Measurements from ENCODE around the gene DCLK2.
A peak's percentile ranks its signal among the peaks of the same experiment; 100 is the strongest.

DCLK2 gene

DNA sequence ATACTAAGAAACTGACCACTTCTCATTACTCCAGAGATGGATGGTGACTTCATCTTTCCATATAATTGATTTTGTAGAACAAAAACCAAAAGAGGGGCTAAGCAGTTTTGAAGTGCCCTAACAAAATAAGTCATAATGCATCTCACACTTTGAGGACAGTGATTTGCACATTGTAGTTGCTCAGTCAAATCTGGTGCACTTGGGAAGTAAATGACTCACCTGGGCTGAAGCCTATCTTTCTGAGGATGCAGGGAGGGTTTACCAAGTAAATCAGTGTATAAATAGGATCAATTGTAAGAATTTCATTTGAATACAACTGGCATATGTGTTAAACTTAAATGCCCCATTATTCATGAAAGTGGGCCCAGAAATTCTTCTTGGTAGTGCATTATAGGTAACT lies 134.2 kb downstream of the DCLK2 start:
- no peak for DNase-seq

GRCh38 chr4:150212927-150213326 lies 134.7 kb downstream of the DCLK2 start:
- no peak for DNase-seq

- DNase-seq: no peak
Measured at GRCh38 chr4:150215601-150216000, 137.4 kb downstream of the DCLK2 start.

DNA sequence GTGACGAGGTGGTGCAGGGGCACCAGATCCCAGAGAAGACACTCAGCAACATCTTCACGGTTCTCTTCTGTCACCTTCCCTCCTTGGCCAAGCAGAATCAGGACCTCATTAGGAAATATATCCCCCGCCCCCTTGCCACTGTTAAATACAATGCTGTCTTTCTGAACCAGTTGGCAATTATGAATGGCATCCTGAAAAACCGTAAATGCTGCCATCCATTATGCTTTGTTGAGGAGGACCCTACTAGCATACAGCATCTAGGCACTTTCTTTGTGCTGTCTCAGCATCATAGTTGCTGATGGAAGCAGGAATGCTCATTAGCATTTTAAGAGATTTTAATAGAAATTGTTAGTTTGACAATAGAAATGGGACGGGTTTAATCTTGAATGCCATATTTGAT lies 138.5 kb downstream of the DCLK2 start:
- no peak for DNase-seq

DNA sequence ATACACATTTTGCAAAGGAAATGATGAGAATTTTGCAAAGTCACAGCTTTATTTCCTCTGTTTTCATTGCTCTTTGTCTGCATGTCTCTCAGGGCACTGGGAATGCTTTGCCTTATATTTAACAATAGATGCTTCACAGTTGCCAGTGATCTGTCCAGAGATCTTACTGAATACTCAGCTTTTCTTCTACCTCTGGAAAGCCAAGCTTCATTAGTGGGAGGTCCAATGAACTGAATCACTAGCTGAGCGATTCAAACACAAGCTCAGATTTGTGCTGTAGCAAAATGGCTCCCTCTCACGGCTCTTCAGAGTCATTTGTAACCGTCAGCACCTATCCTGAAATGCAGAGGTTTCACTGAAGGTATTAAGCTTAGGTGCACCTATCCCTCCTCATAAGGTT lies 138.9 kb downstream of the DCLK2 start:
- no peak for DNase-seq

DNA sequence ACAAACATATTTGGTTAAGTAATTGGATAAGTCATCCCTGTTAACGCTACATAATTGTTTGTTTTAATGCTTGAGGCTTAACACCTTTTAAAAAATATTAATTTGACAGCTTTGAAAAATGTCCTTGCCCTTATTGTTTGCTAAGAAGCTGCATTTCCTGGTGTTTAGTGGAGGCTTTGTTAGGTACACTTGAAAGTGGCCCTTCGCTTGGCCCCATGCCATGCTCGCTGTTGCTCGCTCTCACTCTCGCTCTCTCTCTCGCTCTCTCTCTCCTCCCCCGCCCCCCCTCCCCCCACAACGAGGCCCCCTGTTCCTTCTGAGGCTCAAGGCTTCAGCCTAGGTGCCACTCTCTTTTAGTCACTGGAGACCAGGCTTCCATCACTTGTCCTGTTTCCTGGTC lies 139.6 kb downstream of the DCLK2 start:
- no peak for DNase-seq

DNA sequence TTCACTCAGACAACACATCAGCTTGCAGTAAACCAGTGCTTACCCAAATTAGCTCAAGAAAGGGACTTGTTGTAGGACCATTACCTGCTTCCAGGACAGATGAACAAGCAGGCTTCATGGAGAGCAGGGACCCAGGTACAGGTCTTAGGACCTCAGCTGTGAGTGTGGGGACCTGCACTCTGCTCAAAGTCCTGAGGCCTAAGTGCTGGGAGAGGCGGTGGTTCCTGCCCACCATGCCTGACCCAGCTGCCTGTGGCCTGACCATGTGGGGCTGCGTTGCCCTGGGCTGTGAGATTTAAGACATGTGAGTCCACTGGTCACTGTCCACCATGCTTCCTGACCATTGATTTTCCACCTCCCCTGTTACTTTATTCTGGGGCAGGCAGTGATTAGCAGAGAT lies 140.2 kb downstream of the DCLK2 start:
- no peak for DNase-seq

DNA sequence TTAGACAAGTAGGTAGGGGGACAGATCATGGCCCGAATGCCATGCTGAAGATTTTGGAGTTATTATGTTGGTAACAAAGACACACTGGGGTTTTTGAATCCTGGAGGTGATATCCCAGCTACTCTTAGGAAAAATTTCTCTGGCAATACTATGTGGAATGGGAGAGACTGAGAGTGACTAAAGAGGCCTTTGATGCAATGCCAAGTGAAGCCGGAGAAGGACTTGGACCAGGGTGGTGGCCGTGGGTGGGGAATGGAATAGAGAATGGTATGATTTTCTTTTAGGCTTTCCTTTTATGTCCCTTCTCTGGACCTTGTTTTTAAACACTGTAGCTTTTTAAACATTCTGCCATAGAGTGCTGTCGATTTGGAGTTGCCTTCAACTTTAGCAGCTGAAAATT lies 141.6 kb downstream of the DCLK2 start:
- DNase-seq: no peak

- DNase-seq: no peak
Measured at GRCh38 chr4:150224896-150225591, 146.8 kb downstream of the DCLK2 start.

DNA sequence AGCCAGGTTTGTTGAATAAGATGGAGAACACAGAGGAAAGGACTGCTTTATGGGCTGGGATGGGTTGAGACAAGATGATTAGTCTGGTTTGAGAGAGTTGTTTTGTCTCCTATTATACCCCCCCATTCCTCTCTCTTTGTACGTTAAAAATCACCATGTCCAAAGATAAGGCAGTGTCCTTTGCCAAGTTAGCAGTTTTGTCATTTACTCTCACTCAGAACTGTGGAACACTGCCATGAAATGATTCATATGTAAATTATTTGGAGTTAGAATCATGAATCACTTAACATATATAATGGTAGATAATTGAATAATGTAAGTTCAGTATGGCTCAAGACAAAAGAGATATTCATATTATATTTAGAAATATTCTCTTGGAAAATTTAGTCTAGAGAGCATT lies 151.3 kb downstream of the DCLK2 start:
- DNase-seq: no peak

- DNase-seq: no peak
Measured at GRCh38 chr4:150230561-150230960, 152.3 kb downstream of the DCLK2 start.

GRCh38 chr4:150231107-150231770 lies 153.0 kb downstream of the DCLK2 start:
- no peak for DNase-seq

DNA sequence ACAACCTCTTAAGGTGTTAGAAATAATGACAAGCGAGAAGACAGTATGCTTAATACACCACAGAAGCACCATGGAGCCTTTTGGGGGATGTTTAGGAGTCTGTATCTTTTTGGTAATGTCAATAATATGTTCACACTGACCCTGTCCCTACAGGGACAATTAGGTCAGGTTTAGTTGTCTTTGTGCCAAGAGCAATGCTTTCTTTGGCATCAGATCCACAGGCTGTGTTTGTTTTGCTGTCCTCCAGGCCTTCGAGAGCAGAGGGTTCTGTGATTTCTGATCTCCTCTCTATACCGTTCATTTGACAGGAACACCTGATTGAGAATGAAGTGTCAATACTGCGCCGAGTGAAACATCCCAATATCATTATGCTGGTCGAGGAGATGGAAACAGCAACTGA lies 153.8 kb downstream of the DCLK2 start:
- no peak for DNase-seq

- DNase-seq: no peak
Measured at GRCh38 chr4:150234246-150234645, 156.0 kb downstream of the DCLK2 start.

DNA sequence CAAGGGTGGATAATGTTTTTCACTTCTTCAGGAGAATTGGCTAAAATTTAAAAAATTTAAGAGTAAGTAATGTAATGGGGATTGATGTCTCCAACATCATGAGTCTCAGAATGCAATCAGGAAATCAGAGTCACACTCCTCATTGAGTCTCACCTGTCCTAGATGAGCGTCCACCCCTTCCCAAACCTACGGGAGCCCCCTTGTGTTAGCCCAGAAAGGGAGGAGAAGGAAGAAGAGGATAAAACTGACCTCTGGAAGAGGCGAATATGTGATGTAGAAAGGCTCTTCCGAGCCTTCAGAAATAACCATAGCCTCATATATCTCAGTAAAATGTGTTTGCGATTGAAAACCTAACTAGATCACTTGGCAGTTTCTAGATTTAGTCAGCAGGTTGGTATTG lies 157.1 kb downstream of the DCLK2 start:
- DNase-seq: no peak

DNA sequence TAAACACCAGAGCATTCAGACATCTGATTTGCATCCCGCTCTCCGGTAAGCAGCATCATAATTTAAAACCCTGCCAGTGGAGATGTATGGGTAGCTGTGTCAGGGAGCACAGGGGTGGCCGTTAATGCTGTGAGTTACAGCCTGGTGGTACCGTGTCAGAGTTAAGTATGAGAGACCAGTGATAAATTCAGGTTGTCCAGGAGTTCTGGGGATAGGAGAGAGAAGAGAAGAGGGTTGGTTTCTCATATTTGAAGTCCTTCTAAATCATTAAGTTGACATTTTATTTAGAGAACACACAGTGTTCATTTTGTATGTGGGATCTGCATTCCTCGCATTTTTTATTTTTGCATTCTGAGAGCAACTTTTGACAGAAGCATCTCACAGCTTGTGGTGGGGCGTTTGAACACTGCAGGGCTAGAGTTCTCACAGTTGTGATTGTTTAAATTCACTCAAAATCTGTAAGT lies 157.6 kb downstream of the DCLK2 start:
- DNase-seq: no peak

DNA sequence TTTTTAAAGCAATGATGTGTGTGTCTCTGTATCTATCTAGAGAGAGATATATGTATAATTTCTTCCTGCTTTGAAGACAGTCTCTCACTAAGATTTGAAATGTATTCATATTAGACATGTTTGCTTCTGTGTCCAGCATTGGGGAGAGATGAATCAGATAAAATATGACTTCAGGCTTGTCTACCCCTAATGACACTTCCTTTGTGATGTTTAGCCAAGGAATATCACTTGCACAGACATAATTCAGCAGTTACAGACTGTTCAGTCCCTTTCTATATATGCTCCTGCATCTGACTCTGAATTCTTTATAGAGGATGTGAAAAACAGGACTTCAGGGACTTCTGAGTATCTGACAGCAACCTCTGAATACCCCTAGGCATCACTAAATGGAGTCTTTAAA lies 158.4 kb downstream of the DCLK2 start:
- DNase-seq: no peak

GRCh38 chr4:150237110-150237872 lies 159.0 kb downstream of the DCLK2 start:
- no peak for DNase-seq

- DNase-seq: no peak
Measured at GRCh38 chr4:150238591-150238990, 160.3 kb downstream of the DCLK2 start.

GRCh38 chr4:150240011-150240410 lies 161.8 kb downstream of the DCLK2 start:
- DNase-seq: no peak

- peak; percentile 19 for DNase-seq
Measured at GRCh38 chr4:150242820-150243458, 164.7 kb downstream of the DCLK2 start.

DNA sequence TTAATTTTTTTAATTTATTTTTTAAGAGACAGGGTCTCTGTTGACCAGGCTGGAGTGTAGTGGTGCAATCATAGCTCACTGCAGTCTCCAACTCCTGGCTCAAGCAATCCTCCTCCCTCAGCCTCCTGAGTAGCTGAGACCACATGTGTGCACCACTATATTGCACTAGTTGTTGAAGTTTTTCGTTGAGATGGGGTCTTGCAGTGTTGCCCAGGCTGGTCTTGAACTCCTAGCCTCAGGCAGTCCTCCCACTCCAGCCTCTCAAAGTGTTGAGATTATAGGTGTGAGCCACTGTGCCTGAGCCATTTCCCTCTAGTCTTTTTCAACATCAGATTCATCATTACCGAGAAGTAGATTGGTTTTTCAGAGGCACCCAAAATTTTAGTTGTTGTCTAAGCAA lies 165.7 kb downstream of the DCLK2 start:
- DNase-seq: no peak

GRCh38 chr4:150244600-150244999 lies 166.4 kb downstream of the DCLK2 start:
- DNase-seq: no peak

- no peak for DNase-seq
Measured at GRCh38 chr4:150247184-150247583, 168.9 kb downstream of the DCLK2 start.
